ENCODE results near the gene SLC25A23.

SLC25A23 gene

GRCh38 chr19:6427131-6427530, 32.5 kb downstream of the SLC25A23 start (continued):
- no peak for TF ChIP-seq PATZ1 (tag by site-specific recombination; IDR thresholded peaks at IDR 0.05)
- TF ChIP-seq IKZF3 (tag by site-specific recombination; IDR thresholded peaks at IDR 0.05) = no peak
- TF ChIP-seq ZNF610 (tag by site-specific recombination; IDR thresholded peaks at IDR 0.05; ENCODE audit: borderline replicate concordance) = no peak
- TF ChIP-seq, protein P1, sequence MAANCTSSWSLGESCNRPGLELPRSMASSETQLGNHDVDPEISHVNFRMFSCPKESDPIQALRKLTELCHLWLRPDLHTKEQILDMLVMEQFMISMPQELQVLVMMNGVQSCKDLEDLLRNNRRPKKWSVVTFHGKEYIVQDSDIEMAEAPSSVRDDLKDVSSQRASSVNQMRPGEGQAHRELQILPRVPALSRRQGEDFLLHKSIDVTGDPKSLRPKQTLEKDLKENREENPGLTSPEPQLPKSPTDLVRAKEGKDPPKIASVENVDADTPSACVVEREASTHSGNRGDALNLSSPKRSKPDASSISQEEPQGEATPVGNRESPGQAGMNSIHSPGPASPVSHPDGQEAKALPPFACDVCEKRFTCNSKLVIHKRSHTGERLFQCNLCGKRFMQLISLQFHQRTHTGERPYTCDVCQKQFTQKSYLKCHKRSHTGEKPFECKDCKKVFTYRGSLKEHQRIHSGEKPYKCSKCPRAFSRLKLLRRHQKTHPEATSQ (tag by site-specific recombination; IDR thresholded peaks at IDR 0.05) = no peak
- TF ChIP-seq WT1 (tag by site-specific recombination; IDR thresholded peaks at IDR 0.05) = no peak
- TF ChIP-seq ZEB2 (tag by site-specific recombination; IDR thresholded peaks at IDR 0.05) = no peak

GRCh38 chr19:6425732-6426620, 33.6 kb downstream of the SLC25A23 start:
- no peak overlapping the region for H3K4me3 ChIP-seq (ENCODE audit: low read depth, low read length)
- peaks cover 4 to 24% of the 10 kb centered on the region in 2 experiments; a peak in 1 of 3 replicates for H3K36me3 ChIP-seq (ENCODE audit: control insufficient read depth in 2 of 2, insufficient read depth in 1 of 2, low read length in 2 of 2)
- ChIA-PET POLR2A (interaction anchor here (1.0 to 2.1 kb wide), 9 partner anchors 9 to 312 kb away, joined by 4 to 25 read pairs (median 7); partner anchors contain the start of genes ALKBH7, GPR108, GTF2F1 and SLC25A23), CTCF (interaction anchor here (0.6 to 1.3 kb wide), 6 partner anchors 207 to 1218 kb away, joined by 3 to 7 read pairs (median 4); no protein-coding TSS in a partner anchor)
- H3K27ac ChIP-seq (ENCODE audit: extremely low read depth, low read depth, low read length) = peak overlapping the region; percentile 50
- H3K4me1 ChIP-seq (ENCODE audit: control insufficient read depth, insufficient read depth, low read length) = peaks cover 7% of the 10 kb centered on the region
- no peaks in the 10 kb centered on the region for H3K9me3 ChIP-seq (ENCODE audit: control insufficient read depth, insufficient read depth, low read depth, low read length)
- no peak for TF ChIP-seq ZBTB26 (tag by site-specific recombination; optimal IDR thresholded peaks at IDR 0.05)
- TF ChIP-seq ZNF624 (tag by site-specific recombination; IDR thresholded peaks at IDR 0.05) = no peak
- TF ChIP-seq ZNF302 (tag by site-specific recombination; IDR thresholded peaks at IDR 0.05; ENCODE audit: low read depth) = no peak
- TF ChIP-seq, protein P2, sequence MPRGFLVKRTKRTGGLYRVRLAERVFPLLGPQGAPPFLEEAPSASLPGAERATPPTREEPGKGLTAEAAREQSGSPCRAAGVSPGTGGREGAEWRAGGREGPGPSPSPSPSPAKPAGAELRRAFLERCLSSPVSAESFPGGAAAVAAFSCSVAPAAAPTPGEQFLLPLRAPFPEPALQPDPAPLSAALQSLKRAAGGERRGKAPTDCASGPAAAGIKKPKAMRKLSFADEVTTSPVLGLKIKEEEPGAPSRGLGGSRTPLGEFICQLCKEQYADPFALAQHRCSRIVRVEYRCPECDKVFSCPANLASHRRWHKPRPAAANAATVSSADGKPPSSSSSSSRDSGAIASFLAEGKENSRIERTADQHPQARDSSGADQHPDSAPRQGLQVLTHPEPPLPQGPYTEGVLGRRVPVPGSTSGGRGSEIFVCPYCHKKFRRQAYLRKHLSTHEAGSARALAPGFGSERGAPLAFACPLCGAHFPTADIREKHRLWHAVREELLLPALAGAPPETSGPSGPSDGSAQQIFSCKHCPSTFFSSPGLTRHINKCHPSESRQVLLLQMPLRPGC (tag by site-specific recombination; IDR thresholded peaks at IDR 0.05) = no peak
- TF ChIP-seq ZFP3 (tag by site-specific recombination; IDR thresholded peaks at IDR 0.05; ENCODE audit: low read depth) = no peak
- no peak for TF ChIP-seq ZIC2 (tag by site-specific recombination; IDR thresholded peaks at IDR 0.05)
- TF ChIP-seq ZFP69B (tag by site-specific recombination; IDR thresholded peaks at IDR 0.05) = no peak; the same call in 1 of the 2 replicates
- peak; percentile 45; the same call in 1 of the 2 replicates for TF ChIP-seq ZNF366 (tag by site-specific recombination; conservative IDR thresholded peaks at IDR 0.05)
- TF ChIP-seq ZNF48 (tag by site-specific recombination; IDR thresholded peaks at IDR 0.05) = no peak
- TF ChIP-seq SP2 (tag by site-specific recombination; IDR thresholded peaks at IDR 0.05) = no peak
- TF ChIP-seq ZNF214 (tag by site-specific recombination; IDR thresholded peaks at IDR 0.05; ENCODE audit: borderline replicate concordance) = no peak
- TF ChIP-seq REPIN1 (tag by site-specific recombination; IDR thresholded peaks at IDR 0.05; ENCODE audit: low read depth) = no peak
- TF ChIP-seq ZNF202 (tag by site-specific recombination; IDR thresholded peaks at IDR 0.05; ENCODE audit: borderline replicate concordance) = no peak
- TF ChIP-seq, protein P3, sequence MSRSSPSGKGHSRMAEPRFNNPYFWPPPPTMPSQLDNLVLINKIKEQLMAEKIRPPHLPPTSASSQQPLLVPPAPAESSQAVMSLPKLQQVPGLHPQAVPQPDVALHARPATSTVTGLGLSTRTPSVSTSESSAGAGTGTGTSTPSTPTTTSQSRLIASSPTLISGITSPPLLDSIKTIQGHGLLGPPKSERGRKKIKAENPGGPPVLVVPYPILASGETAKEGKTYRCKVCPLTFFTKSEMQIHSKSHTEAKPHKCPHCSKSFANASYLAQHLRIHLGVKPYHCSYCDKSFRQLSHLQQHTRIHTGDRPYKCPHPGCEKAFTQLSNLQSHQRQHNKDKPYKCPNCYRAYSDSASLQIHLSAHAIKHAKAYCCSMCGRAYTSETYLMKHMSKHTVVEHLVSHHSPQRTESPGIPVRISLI (tag by site-specific recombination; IDR thresholded peaks at IDR 0.05) = no peak
- TF ChIP-seq ZNF707 (tag by site-specific recombination; IDR thresholded peaks at IDR 0.05) = no peak
- TF ChIP-seq ZNF140 (tag by site-specific recombination; IDR thresholded peaks at IDR 0.05) = no peak
- TF ChIP-seq, protein P4, sequence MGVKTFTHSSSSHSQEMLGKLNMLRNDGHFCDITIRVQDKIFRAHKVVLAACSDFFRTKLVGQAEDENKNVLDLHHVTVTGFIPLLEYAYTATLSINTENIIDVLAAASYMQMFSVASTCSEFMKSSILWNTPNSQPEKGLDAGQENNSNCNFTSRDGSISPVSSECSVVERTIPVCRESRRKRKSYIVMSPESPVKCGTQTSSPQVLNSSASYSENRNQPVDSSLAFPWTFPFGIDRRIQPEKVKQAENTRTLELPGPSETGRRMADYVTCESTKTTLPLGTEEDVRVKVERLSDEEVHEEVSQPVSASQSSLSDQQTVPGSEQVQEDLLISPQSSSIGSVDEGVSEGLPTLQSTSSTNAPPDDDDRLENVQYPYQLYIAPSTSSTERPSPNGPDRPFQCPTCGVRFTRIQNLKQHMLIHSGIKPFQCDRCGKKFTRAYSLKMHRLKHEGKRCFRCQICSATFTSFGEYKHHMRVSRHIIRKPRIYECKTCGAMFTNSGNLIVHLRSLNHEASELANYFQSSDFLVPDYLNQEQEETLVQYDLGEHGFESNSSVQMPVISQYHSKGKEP (tag by site-specific recombination; IDR thresholded peaks at IDR 0.05) = no peak
- TF ChIP-seq ZNF555 (tag by site-specific recombination; conservative IDR thresholded peaks at IDR 0.05) = no peak
- no peak for TF ChIP-seq SCRT1 (tag by site-specific recombination; IDR thresholded peaks at IDR 0.05; ENCODE audit: borderline replicate concordance)

Measured in HEK293 (cell line).